ENCODE data around the gene CLEC4F.
"Not testable (repeated sequence)": the region's sequence is repeated elsewhere in the genome, so short reads cannot be mapped to it uniquely, and the experiment has no call there.

The CLEC4F gene

DNA sequence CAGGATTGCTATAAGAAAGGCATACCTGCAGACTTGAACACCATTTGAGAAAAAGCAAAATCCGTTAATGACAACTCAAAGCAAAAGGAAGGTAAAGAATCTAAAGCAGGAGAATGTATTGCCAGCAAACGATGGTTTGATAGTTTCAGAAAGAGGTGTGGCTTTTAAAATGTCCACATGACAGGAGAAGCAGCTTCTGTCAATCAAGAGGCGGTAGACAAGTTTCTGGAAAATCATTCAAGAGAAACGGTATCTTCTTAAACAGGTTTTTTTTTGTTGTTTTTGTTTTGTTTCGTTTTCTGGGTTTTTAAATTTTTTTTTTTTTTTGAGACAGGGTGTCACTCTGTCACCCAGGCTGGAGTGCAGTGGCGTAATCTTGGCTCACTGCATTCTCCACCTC is 13.8 kb downstream of the CLEC4F start:
- no peak for DNase-seq (ENCODE audit: low read depth)
- no peak overlapping the region for H3K4me3 ChIP-seq (ENCODE audit: control insufficient read depth, low read depth, low read length)
- TF ChIP-seq CTCF (IDR thresholded peaks at IDR 0.05; ENCODE audit: control insufficient read depth, insufficient read depth, low read depth, low read length, missing control alignments) = no peak

DNA sequence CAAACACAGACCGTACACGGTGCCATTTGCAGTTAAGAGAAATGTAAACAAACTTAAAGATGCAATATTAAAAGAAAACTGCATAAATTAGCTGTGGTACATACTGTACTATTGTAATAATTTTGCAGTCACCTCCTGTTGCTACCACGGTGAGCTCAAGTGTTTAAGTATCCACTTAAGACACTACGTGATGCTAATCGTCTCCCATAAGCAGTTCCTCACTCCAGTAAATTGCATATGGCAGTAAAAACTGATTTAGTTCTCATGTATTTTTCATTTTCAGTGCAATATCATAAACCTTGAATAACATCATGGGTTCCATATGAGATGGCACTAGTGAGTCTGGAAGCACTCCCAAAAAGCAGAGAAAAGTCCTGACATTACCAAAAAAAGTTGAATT is 14.4 kb downstream of the CLEC4F start:
- H3K4me3 ChIP-seq (ENCODE audit: control insufficient read depth, low read depth, low read length) = no peak overlapping the region
- no peak for DNase-seq (ENCODE audit: low read depth)
- no peak for TF ChIP-seq CTCF (IDR thresholded peaks at IDR 0.05; ENCODE audit: control insufficient read depth, insufficient read depth, low read depth, low read length, missing control alignments)

GRCh38 chr2:70801607-70802263 is 18.7 kb downstream of the CLEC4F start:
- TF ChIP-seq CTCF (IDR thresholded peaks at IDR 0.05; ENCODE audit: control insufficient read depth, insufficient read depth, low read depth, low read length, missing control alignments) = no peak
- H3K4me3 ChIP-seq (ENCODE audit: control insufficient read depth, low read depth, low read length) = no peak overlapping the region
- DNase-seq (ENCODE audit: low read depth) = no peak

GRCh38 chr2:70799706-70800105 is 20.7 kb downstream of the CLEC4F start:
- no peak overlapping the region for H3K4me3 ChIP-seq (ENCODE audit: control insufficient read depth, low read depth, low read length)
- TF ChIP-seq CTCF (IDR thresholded peaks at IDR 0.05; ENCODE audit: control insufficient read depth, insufficient read depth, low read depth, low read length, missing control alignments) = no peak
- DNase-seq (ENCODE audit: low read depth) = no peak

GRCh38 chr2:70797996-70798395 is 22.4 kb downstream of the CLEC4F start:
- not testable (repeated sequence) for H3K4me3 ChIP-seq (ENCODE audit: control insufficient read depth, low read depth, low read length); DNase-seq (ENCODE audit: low read depth)

DNA sequence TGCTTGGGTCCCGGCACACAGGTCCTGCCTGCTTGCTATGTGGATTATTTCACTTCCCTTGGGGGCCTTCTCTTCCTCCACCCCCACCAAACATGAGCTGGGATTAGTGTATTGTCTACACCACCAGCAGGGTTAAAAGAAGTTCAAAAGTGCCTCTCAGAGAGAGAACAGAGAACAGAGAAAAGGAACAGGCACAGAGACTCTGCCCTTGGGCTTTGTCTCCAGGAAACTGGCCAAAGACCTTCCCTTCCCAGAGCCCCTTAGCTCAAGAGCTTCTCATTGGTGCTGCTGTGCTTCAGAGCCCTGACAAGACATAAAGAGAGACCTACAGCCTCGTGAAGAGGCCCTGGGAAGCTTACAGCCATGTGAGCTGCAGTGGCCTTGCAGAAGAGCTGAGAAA is 22.9 kb downstream of the CLEC4F start:
- DNase-seq (ENCODE audit: low read depth) = no peak
- TF ChIP-seq CTCF (IDR thresholded peaks at IDR 0.05; ENCODE audit: control insufficient read depth, insufficient read depth, low read depth, low read length, missing control alignments) = no peak
- H3K4me3 ChIP-seq (ENCODE audit: control insufficient read depth, low read depth, low read length) = no peak overlapping the region

DNA sequence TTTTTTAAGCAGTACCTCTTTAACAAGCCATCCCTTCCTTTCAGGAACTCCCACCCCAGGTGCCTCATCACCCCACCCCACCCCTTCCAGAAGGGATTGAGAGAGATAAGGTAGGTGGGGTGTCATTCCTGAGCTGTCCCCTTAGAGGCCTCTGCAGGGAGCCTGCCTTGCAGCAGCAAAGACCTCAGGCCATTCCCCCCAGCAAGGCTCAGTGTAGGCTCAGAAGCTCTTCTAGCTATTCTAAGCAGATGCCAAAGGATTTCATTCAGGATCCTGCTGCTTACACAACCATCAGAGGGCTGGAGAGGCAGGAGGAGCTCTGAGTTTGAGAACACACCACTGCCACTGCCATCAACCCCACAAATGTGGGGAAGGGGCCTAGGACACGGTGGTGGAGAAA is 24.1 kb downstream of the CLEC4F start:
- TF ChIP-seq CTCF (IDR thresholded peaks at IDR 0.05; ENCODE audit: control insufficient read depth, insufficient read depth, low read depth, low read length, missing control alignments) = no peak
- DNase-seq (ENCODE audit: low read depth) = no peak

More for the DNA sequence above, 24.1 kb downstream of the CLEC4F start:
- H3K4me3 ChIP-seq (ENCODE audit: control insufficient read depth, low read depth, low read length) = no peak overlapping the region

Measured in AG09309 (cell line).